Psoas muscle (tissue), 8 donors: ENCODE results near the gene GPR107. TPM values are rescaled to one million over a fixed set of nuclear protein-coding genes. Genes with fewer than 3 reads are reported as not detected.

Experiments used
- ATAC-seq, 4 donors: fragments of 200-7000 bp; cut with Tn5 transposase; one replicate each; pipeline ENCODE4 v1.9.1; 2020; ENCODE audit warnings: moderate library complexity in 3 of 4, mild to moderate bottlenecking in 2 of 4
- DNase-seq, 2 donors: peaks; one replicate each; pipeline ENCODE4 v3.0.0-alpha.2; 2020
- H3K27ac ChIP-seq: fragments of 200-600 bp; one replicate; pipeline ENCODE4 v1.8.0; 2022
- H3K27me3 ChIP-seq, 3 donors: fragments of 200-600 bp in 1 of 3; one replicate each; pipeline versions ENCODE4 v1.6.1 to v1.8.0; 2013 to 2022; ENCODE audit warnings: low read length in 2 of 3, mild to moderate bottlenecking in 2 of 3, moderate library complexity in 1 of 3; ENCODE audit not compliant: insufficient read depth in 3 of 3
- H3K36me3 ChIP-seq, 2 donors: fragments of 200-600 bp in 1 of 2; one replicate each; pipeline versions ENCODE4 v1.6.1 to v1.8.0; 2013 to 2022; ENCODE audit warnings: low read depth in 1 of 2, mild to moderate bottlenecking in 1 of 2, moderate library complexity in 1 of 2; ENCODE audit not compliant: insufficient read depth in 1 of 2
- H3K4me1 ChIP-seq: fragments of 200-600 bp; one replicate; pipeline ENCODE4 v1.8.0; 2022
- H3K4me3 ChIP-seq: fragments of 200-600 bp; one replicate; pipeline ENCODE4 v1.8.0; 2022; ENCODE audit warnings: mild to moderate bottlenecking
- H3K9me3 ChIP-seq: fragments of 200-600 bp; one replicate; pipeline ENCODE4 v1.8.0; 2022
- CTCF ChIP-seq: fragments of 200-600 bp; IDR thresholded peaks from one replicate; pipeline ENCODE4 v1.8.0; 2022; ENCODE audit warnings: antibody characterized with exemption
- WGBS, 3 donors: extraction: QIAGEN DNeasy Blood & Tissue Kit; methylation state at CpG; one replicate each; pipeline versions ENCODE4 v1.1.6 to v1.1.7; 2013; 5-methylcytosine and 5-hydroxymethylcytosine counted together
- intact Hi-C, 2 donors: fragments of 100-400 bp; cut with DNase I; formaldehyde crosslinking; loops; one replicate each; pipeline versions ENCODE4 v1.11.0 to v1.14.2; 2022
- polyA plus RNA-seq, 3 donors: library from polyadenylated mRNA; stranded (reverse); fragments of 200-250 nt; gene quantifications; one replicate each; pipeline ENCODE4 v1.2.3, GENCODE V29; 2013
- total RNA-seq, 4 donors: library from RNA; stranded (reverse); fragmentation: NEBNext Ultra II Directional in 2 of 4; extraction: Animal tissue kit (Norgen Biotek cat#: 25700) in 2 of 4; gene quantifications; one replicate each; pipeline versions ENCODE4 v1.2.1 to v1.2.4, GENCODE V29; 2021 to 2023
- donor health status: healthy with polysubstance abuse.
- donor health status: DM: no; HTN: no; CAD: no; lungs with moderate emphysema.
- donor health status: Bipolar disorder and iron deficiency.
- donor health status: healthy.
- donor health status: DM: yes; HTN: yes; CAD: no.
- donor health status: DM: no; HTN: no; CAD: no.
- donor health status: DM: no; HTN: no; CAD: no.
- donor health status: DM: yes; HTN: yes; CAD: no.

Gene GPR107
- total and polyA plus RNA-seq, 7 donors: 8.9 to 28.1 (median 19.9) TPM

- no peak overlapping the region for H3K4me3 ChIP-seq
- H3K27ac ChIP-seq: no peak overlapping the region
- peaks cover 7 to 30% of the 10 kb centered on the region in 2 donors for H3K36me3 ChIP-seq
- H3K27me3 ChIP-seq: no peaks in the 10 kb centered on the region
- TF ChIP-seq CTCF: no peak
- no peaks in the 10 kb centered on the region for H3K9me3 ChIP-seq
- DNase-seq: no peak
- H3K4me1 ChIP-seq: peaks cover 6% of the 10 kb centered on the region
- intact Hi-C loops: no loop called here
- ATAC-seq: no peak
- 52 to 59% (median 55%) methylated on average over 2 of the region's 2 CpGs for WGBS, 3 donors
These were observed 19.7 kb downstream of the GPR107 start for GRCh38 chr9:130073373-130073772.

DNA sequence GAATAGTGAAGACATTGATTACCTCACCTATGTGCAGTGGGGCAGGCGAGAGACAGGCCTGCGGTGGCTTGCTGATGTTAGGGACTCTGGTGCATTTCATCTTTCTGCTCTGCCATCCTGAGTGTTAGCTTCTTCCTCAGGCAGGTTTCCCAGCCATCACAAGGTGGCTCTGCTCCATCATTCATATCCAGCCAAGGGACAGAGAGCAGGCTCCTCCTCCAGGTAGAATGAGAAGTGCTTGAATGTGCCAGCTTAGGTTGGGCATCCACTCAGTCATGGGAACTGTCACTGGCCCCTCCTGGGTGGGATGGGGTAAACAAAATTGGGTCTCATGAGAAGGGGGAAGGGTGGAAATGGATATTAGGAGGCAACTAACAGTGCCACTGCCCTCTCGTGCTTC lies 24.8 kb downstream of the GPR107 start:
- no peaks in the 10 kb centered on the region for H3K4me1 ChIP-seq
- no peak overlapping the region for H3K27ac ChIP-seq
- no peaks in the 10 kb centered on the region for H3K9me3 ChIP-seq
- peaks cover 12 to 81% of the 10 kb centered on the region in 2 donors for H3K36me3 ChIP-seq
- intact Hi-C loops: no loop called here
- H3K27me3 ChIP-seq: no peaks in the 10 kb centered on the region
- ATAC-seq (no peak), DNase-seq (no peak)
- no peak overlapping the region for H3K4me3 ChIP-seq
- TF ChIP-seq CTCF: no peak
- WGBS, 3 donors: 91 to 94% (median 93%) methylated on average over 3 of the region's 3 CpGs

GRCh38 chr9:130084337-130084736 lies 30.6 kb downstream of the GPR107 start:
- H3K27me3 ChIP-seq: no peaks in the 10 kb centered on the region
- ATAC-seq: no peak
- TF ChIP-seq CTCF: no peak
- no peak overlapping the region for H3K27ac ChIP-seq
- no peaks in the 10 kb centered on the region for H3K9me3 ChIP-seq
- no peak overlapping the region for H3K4me3 ChIP-seq
- intact Hi-C loops: no loop called here
- 88 to 97% (median 97%) methylated on average over 7 of the region's 7 CpGs for WGBS, 3 donors
- DNase-seq: no peak
- peaks cover 7 to 98% of the 10 kb centered on the region in 2 donors for H3K36me3 ChIP-seq
- no peaks in the 10 kb centered on the region for H3K4me1 ChIP-seq

DNA sequence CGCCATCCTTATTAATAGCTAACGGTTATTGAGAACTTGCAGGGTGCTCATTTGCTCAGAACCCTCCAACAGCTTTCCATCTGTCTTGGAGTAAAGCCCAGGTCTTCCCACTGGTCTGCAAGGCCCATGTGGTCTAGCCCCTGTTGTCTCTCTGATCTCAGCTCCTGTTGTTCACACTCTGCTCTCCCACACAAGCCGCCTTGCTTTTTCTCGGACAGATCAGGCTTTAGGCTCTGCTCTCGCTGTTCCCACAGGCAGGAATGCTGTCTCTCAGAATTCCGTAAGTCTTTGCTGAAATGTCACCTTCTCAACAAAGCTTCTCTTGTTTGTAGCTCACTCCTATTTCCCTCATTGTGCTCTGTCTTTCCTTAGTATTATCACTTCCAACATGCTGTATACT lies 34.3 kb downstream of the GPR107 start:
- TF ChIP-seq CTCF: no peak
- ATAC-seq (no peak), DNase-seq (no peak)
- Histone ChIP-seq H3K27me3 (no peaks in the 10 kb centered on the region), H3K4me1 (no peaks in the 10 kb centered on the region), H3K27ac (no peak overlapping the region), H3K9me3 (no peaks in the 10 kb centered on the region), H3K4me3 (no peak overlapping the region), H3K36me3 (peaks cover 7 to 97% of the 10 kb centered on the region in 2 donors)
- 85 to 94% (median 89%) methylated on average over 6 of the region's 6 CpGs for WGBS, 3 donors
- intact Hi-C loops: no loop called here

DNA sequence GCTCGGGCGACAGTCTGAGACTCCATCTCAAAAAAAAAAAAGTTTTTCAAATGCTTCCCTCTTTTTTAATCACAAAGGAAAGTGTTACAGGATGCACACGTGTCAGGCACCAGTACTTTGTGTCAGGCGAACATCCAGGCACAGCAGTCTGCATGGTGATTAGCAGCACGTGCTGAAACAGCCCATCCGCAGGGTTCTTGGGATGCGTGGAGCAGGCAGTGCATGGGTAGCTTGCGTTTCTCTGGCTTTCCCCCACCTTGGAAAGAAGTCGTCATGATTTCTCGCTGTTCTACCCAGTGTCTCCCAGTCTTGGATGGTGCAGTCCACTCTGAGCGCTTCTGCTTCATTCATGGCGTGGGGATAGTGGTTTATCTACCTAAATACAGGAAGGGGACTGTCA lies 35.4 kb downstream of the GPR107 start:
- 92 to 96% (median 94%) methylated on average over 12 of the region's 12 CpGs for WGBS, 3 donors
- Histone ChIP-seq H3K36me3 (peaks cover 3 to 97% of the 10 kb centered on the region in 2 donors), H3K4me1 (no peaks in the 10 kb centered on the region), H3K27me3 (no peaks in the 10 kb centered on the region), H3K4me3 (no peak overlapping the region), H3K27ac (no peak overlapping the region), H3K9me3 (no peaks in the 10 kb centered on the region)
- intact Hi-C loops: no loop called here
- no peak for TF ChIP-seq CTCF
- DNase-seq: no peak
- no peak for ATAC-seq
